SU-DHL-6 (cell line): ENCODE results near the gene TMEM140.

Source experiments
- H2AFZ ChIP-seq: fragments of 200-600 bp; sonication (generic); 2 replicates; pipeline ENCODE4 v1.6.1; 2014; ENCODE audit warnings: low read depth, mild to moderate bottlenecking, moderate library complexity, mixed read lengths, antibody characterized with exemption, low read length; ENCODE audit not compliant: severe bottlenecking
- H3F3A ChIP-seq: fragments of 200-600 bp; shearing (Covaris generic); 2 replicates; pipeline ENCODE4 v1.6.0; 2016; ENCODE audit warnings: antibody characterized with exemption, mild to moderate bottlenecking; ENCODE audit not compliant: insufficient read depth
- H3K27ac ChIP-seq: fragments of 200-600 bp; sonication (generic); 2 replicates; pipeline ENCODE4 v1.5.1; 2016; ENCODE audit warnings: low read depth, mild to moderate bottlenecking, low read length, moderate library complexity, mixed read lengths
- H3K27me3 ChIP-seq: fragments of 200-600 bp; sonication (generic), shearing (Covaris generic); 2 replicates; pipeline ENCODE4 v1.6.0; 2014; ENCODE audit warnings: mild to moderate bottlenecking, low read length
- H3K36me3 ChIP-seq: fragments of 200-600 bp; sonication (generic); 2 replicates; pipeline ENCODE4 v1.6.1; 2014; ENCODE audit warnings: mild to moderate bottlenecking, low read length, mixed read lengths
- H3K4me2 ChIP-seq: fragments of 300-600, 200-600 bp; shearing (Covaris generic), sonication (generic); 2 replicates; pipeline ENCODE4 v1.6.0; 2014; ENCODE audit warnings: low read length, low read depth, mild to moderate bottlenecking; ENCODE audit not compliant: poor library complexity, severe bottlenecking
- H3K4me3 ChIP-seq: fragments of 200-600 bp; sonication (generic); 2 replicates; pipeline ENCODE4 v1.5.1; 2014; ENCODE audit warnings: antibody characterized with exemption, low read length, mild to moderate bottlenecking, mixed read lengths; ENCODE audit not compliant: insufficient read depth, poor library complexity, severe bottlenecking
- H3K79me2 ChIP-seq: fragments of 200-600 bp; sonication (generic); 2 replicates; pipeline ENCODE4 v1.6.1; 2014; ENCODE audit warnings: mild to moderate bottlenecking, low read length, moderate library complexity; ENCODE audit not compliant: insufficient read depth
- H3K9ac ChIP-seq: fragments of 200-600 bp; sonication (generic); 2 replicates; pipeline ENCODE4 v1.7.0; 2014; ENCODE audit warnings: mild to moderate bottlenecking, low read length
- H3K9me2 ChIP-seq: fragments of 200-600 bp; sonication (generic); replicated peaks from 2 replicates; pipeline ENCODE4 v1.6.1; 2014; ENCODE audit warnings: low read length; ENCODE audit not compliant: insufficient read depth
- H3K9me3 ChIP-seq: fragments of 200-600 bp; sonication (generic); 2 replicates; pipeline ENCODE4 v1.6.1; 2014; ENCODE audit warnings: low read length, mixed read lengths; ENCODE audit not compliant: insufficient read depth
- H4K20me1 ChIP-seq: fragments of 200-600 bp; sonication (generic); 2 replicates; pipeline ENCODE4 v1.6.1; 2014; ENCODE audit warnings: low read depth, mild to moderate bottlenecking, antibody characterized with exemption, low read length, moderate library complexity, mixed read lengths
- EZH2phosphoT487 ChIP-seq: fragments of 200-600 bp; sonication (generic), shearing (Covaris generic); conservative IDR thresholded peaks from 2 replicates; pipeline ENCODE4 v1.6.1; 2018; ENCODE audit warnings: mild to moderate bottlenecking, antibody characterized with exemption, low read length, moderate library complexity, mixed read lengths
- TF ChIP-seq, protein P1 (sequence below): fragments of 200-600 bp; sonication (generic); IDR thresholded peaks from one replicate; pipeline ENCODE4 v1.5.1; 2017; ENCODE audit warnings: antibody characterized with exemption, mild to moderate bottlenecking, low read length, moderate library complexity; ENCODE audit not compliant: insufficient read depth, poor library complexity, severe bottlenecking

TMEM140 gene

DNA sequence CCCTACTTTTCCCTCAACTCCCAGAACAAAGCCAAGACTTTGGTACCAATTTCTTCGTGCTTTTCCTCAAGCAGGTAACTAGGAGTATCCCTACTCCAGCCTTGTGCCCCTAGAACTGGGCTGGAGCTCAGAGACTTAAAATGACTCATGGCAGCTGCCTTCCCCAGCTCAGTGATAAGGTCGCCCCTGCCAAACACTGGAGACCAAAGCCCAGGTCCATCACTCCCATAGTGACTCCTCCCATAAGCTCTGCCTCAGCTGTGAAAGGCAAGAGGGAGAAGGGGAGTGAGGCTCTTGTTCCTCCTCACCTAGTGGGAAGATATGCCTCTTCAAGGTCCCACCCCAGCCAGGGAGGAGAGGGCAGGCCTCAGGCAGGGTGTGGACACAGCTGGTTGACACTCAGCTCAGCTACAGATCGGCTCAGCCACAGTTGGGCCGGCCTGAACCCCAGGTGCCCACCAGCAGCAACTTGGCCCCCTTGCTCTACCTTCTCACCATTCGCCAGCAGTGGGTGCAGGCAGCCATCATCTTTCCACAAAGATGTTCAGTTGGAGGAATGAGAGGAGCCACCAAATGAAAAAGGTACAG is 36.5 kb downstream of the TMEM140 start:
- no peaks in the 10 kb centered on the region for H3F3A ChIP-seq
- H3K9ac ChIP-seq, result no peak overlapping the region
- no peaks in the 10 kb centered on the region for H3K27me3 ChIP-seq
- H3K36me3 ChIP-seq, result peaks cover 5% of the 10 kb centered on the region; the same call in 1 of the 2 replicates
- H3K4me3 ChIP-seq, result no peak overlapping the region
- H4K20me1 ChIP-seq, result no peaks in the 10 kb centered on the region
- no peaks in the 10 kb centered on the region for H3K9me2 ChIP-seq
- H3K79me2 ChIP-seq, result no peaks in the 10 kb centered on the region
- TF ChIP-seq, protein P1, sequence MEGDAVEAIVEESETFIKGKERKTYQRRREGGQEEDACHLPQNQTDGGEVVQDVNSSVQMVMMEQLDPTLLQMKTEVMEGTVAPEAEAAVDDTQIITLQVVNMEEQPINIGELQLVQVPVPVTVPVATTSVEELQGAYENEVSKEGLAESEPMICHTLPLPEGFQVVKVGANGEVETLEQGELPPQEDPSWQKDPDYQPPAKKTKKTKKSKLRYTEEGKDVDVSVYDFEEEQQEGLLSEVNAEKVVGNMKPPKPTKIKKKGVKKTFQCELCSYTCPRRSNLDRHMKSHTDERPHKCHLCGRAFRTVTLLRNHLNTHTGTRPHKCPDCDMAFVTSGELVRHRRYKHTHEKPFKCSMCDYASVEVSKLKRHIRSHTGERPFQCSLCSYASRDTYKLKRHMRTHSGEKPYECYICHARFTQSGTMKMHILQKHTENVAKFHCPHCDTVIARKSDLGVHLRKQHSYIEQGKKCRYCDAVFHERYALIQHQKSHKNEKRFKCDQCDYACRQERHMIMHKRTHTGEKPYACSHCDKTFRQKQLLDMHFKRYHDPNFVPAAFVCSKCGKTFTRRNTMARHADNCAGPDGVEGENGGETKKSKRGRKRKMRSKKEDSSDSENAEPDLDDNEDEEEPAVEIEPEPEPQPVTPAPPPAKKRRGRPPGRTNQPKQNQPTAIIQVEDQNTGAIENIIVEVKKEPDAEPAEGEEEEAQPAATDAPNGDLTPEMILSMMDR, result no peak
- TF ChIP-seq EZH2phosphoT487, result no peak
- no peak overlapping the region for H3K27ac ChIP-seq
- H2AFZ ChIP-seq, result no peak overlapping the region
- H3K9me3 ChIP-seq, result peaks cover 28% of the 10 kb centered on the region; the same call in 1 of the 2 replicates
- H3K4me2 ChIP-seq, result no peak overlapping the region

DNA sequence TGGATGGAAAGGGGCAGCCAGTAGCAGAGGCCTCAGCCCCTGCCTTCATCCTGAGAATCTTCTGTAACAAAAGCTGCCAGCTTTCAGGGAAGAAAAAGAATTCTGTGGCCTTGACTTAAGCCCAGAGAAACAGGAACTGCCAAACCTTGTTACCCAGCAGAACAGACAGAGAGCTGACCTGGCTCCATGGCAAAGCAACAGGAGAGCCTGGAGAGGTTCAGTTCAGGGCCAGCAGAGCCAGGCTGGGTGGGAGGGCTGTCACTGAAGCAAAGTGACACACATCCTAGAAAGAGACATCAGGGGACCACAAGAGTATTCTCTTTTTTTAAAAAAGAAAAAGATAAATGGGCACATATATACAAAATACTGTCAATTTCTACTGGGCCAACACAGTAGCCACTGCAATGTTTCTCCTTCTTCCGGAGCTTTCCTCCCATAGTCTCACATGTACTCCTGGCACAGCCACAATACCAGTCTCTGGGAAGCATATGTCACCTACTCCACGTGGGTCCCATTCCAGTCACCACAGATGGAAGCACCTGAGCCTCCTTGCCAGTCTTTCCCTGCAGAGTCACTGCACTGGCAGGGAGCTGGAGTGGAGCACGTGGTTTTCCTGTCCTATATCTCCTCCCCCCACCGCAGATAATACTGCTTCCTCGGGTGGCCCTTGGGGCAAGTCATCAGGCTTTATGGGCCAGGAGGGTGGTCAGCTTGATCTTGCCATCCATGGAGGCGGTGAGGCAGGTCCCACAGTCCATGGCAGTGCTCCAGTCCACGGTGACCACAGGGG is 37.8 kb downstream of the TMEM140 start:
- no peak overlapping the region for H3K9ac ChIP-seq
- no peaks in the 10 kb centered on the region for H3F3A ChIP-seq
- no peak overlapping the region for H2AFZ ChIP-seq
- H3K4me3 ChIP-seq, result no peak overlapping the region
- H3K27ac ChIP-seq, result no peak overlapping the region
- H3K79me2 ChIP-seq, result no peaks in the 10 kb centered on the region
- H3K4me2 ChIP-seq, result no peak overlapping the region
- H3K9me3 ChIP-seq, result peaks cover 26% of the 10 kb centered on the region; the same call in 1 of the 2 replicates
- no peaks in the 10 kb centered on the region for H4K20me1 ChIP-seq
- no peak for TF ChIP-seq EZH2phosphoT487
- TF ChIP-seq, protein P1, result no peak
- no peaks in the 10 kb centered on the region for H3K27me3 ChIP-seq
- peaks cover 5% of the 10 kb centered on the region; the same call in 1 of the 2 replicates for H3K36me3 ChIP-seq
- no peaks in the 10 kb centered on the region for H3K9me2 ChIP-seq

DNA sequence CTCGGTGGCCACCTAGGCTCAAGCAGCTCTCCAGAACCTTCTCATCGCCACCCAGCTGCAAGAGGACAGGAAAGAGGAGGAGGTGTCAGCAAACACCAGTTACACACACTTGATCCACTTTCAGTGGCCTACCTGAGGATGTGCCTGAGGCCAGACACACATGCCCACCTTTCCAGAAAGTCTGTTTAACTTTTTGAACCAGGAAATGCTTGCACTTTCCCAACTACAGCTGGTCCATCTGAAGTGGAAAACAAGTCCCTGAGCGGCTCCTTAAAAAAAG is 38.3 kb downstream of the TMEM140 start:
- Histone ChIP-seq H3K9me3 (peaks cover 21% of the 10 kb centered on the region; the same call in 1 of the 2 replicates), H2AFZ (no peak overlapping the region), H3K4me2 (no peak overlapping the region), H3K9ac (no peak overlapping the region), H3K27me3 (no peaks in the 10 kb centered on the region), H3K36me3 (peaks cover 5% of the 10 kb centered on the region; the same call in 1 of the 2 replicates), H3K27ac (no peak overlapping the region), H4K20me1 (no peaks in the 10 kb centered on the region), H3K79me2 (no peaks in the 10 kb centered on the region), H3K4me3 (no peak overlapping the region), H3K9me2 (no peaks in the 10 kb centered on the region), H3F3A (no peaks in the 10 kb centered on the region)
- no peak for TF ChIP-seq EZH2phosphoT487
- TF ChIP-seq, protein P1, result no peak
